DLD1 (cell line): ENCODE data around the gene PRPF40B.
"Not testable (repeated sequence)": the region's sequence is repeated elsewhere in the genome, so short reads cannot be mapped to it uniquely, and the experiment has no call there.

Source experiments
- in situ Hi-C: cut with HindIII; loops from 2 replicates; pipeline ENCODE4 v1.10.0; 2017; ENCODE audit warnings: low sequenced_read_pairs

Gene PRPF40B

DNA sequence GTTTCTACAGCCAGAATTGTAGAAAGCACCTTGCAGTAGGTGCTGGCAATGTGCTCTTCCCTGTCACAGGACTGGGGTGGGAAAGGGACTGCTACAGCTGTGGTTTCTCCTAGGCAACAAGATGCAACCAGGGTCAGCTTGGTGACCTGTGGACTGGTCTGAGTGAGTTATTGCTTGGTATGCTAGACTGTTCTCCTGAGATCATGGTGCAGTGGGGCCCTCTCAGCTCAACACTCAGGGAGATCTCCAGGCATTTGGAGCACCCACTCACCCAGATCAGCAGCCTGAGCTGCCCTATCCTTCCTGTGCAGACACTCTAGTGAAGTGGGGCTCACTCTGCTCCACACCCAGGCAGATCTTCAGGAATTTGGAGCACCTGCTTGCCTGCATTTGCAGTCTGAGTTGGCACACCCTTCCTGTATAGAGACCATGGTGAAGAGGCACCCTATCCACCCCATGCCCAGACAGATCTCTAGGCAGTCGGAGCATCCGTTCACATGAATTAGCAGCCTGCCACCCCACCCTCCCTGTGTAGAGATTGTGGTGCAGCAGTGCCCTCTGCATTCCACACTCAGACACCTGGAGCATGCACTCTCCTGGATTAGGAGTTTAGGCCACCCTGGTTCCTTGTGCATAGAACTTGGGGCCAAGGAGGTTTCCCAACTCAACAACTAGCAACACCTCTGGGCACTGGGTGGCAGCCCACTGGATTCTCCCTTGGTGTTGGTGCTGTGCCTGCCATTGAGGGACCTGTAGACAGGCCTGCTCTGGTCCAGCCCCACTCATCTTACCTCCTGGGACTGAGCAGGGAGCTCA is 14.1 kb upstream of the PRPF40B start:
- in situ Hi-C loops: no loop called here

DNA sequence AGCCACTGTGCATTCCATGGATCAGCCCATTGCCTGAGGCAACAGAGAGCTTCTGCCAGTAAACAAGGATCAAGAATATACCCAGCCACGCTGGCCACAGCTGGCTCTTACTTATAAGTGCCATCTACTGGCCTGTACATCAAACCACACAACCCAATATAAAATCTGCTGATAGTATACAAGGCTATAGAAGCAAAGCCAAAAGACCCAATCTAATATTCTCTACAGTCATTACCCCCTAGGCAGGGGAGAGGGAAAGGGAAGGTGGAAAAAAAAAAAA is 13.5 kb upstream of the PRPF40B start:
- in situ Hi-C loops: no loop called here

DNA sequence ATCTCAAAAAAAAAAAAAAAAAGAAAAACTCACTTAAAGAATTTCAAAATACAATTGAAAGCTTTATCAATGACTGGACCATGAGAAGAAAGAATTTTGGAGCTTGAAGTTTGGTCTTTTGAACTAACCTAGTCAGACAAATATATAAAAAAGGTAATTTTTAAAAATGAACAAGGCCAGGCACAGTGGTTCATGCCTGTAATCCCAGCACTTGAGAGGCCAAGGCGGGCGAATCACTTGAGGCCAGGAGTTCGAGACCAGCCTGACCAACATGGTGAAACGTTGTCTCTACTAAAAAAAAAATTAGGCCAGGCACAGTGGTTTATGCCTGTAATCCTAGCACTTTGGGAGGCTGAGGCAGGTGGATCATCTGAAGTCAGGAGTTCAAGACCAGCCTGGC is 12.6 kb upstream of the PRPF40B start:
- in situ Hi-C loops: not testable (repeated sequence)

DNA sequence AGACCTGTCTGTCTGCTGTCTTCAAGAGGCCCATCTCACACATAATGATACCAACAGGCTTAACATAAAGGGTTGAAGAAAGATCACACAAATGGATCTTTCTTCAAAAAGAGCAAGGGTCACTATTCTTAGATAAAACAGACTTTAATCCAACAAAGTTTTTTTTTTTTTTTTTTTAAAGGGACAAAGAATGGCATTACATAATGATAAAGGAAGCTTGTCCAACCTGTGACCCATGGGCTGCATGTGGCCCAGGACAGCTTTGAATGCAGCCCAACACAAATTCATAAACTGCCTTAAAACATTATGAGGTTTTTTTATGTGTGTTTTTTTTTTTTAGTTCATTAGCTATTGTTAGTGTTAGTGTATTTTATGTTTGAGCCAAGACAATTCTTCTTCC is 11.2 kb upstream of the PRPF40B start:
- in situ Hi-C loops: no loop called here

DNA sequence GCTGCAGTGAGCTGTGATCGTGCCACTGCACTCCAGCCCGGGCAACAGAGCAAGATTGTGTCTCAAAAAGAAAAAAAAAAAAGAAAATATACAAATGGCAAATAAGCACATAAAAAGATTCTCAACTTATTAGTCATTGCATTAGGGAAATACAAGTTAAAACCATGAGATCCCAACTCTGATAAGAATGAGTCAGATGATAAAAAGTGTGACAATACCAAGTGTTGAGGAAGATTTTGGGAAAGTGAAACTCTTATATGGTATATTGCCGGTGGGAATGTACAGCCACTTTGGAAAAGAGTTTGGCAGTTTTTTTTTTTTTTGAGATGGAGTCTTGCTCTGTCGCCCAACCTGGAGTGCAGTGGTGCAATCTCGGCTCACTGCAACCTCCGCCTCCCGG is 7.6 kb upstream of the PRPF40B start:
- in situ Hi-C loops: no loop called here

DNA sequence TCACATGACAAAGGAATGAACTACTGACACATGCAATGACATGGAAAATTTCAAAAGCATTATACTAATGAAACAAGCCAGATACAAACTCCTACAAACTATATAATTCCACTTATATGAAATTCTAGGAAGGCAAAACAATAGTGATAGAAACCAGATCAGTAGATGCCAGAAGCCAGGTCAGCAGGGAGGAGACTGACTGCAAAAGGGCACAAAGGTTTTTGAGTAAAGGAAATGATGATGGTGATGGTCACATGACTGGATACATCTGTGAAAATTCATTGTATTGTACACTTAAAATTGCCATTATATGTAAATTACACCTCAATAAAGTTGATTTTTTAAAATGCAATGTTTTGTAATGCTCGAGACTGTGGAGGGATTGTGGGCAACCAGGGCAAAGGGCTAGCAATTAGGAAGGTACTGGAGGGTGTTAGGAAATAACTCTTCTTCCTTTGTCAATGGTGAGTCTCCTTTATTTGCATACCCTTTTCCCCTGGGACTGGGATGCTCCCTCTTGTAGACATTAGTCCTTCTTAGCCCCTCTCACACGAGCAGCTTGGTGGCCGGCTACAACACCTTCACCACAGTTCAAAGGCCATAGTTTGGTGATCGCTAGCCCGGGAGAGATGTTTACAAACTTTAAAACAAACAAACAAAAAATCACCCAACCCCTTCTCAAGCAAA is 6.7 kb upstream of the PRPF40B start:
- in situ Hi-C loops: no loop called here

DNA sequence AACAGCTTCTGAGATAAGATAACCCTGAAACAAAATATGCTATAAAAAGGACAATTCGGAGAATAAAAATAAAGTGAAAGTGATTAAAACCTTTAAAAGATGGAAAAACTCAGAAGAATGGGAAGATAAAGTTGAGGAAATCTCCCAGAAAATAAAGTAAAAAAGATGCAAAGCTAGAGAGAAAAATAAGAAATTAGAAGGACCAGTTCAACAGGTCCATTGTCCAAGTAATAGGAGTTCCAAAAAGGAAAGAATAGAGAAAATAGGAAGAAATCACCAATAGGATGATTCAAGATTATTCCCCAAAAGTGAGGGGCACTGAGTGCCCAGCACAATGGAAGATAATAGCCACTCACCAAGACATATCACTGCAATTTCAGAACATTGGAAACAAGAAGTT is 4.8 kb upstream of the PRPF40B start:
- in situ Hi-C loops: no loop called here

DNA sequence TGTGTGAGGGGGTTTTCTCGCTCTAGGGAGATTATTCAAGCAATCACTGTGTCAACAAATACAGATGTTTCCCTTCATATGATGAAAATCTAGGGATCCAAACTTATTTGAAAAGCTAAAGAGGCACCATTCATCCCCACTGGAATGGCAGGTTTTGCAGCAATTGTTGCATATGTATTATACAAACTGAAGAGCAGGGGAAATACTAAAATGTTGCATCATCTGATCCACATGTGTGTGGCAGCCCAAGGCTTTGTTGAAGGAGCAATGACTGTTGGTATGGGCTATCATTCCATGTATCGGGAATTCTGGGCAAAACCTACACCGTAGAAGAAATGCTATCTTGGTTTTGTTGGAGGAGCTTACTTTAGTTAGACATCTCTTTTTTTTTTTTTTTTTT is 4.1 kb upstream of the PRPF40B start:
- in situ Hi-C loops: no loop called here

DNA sequence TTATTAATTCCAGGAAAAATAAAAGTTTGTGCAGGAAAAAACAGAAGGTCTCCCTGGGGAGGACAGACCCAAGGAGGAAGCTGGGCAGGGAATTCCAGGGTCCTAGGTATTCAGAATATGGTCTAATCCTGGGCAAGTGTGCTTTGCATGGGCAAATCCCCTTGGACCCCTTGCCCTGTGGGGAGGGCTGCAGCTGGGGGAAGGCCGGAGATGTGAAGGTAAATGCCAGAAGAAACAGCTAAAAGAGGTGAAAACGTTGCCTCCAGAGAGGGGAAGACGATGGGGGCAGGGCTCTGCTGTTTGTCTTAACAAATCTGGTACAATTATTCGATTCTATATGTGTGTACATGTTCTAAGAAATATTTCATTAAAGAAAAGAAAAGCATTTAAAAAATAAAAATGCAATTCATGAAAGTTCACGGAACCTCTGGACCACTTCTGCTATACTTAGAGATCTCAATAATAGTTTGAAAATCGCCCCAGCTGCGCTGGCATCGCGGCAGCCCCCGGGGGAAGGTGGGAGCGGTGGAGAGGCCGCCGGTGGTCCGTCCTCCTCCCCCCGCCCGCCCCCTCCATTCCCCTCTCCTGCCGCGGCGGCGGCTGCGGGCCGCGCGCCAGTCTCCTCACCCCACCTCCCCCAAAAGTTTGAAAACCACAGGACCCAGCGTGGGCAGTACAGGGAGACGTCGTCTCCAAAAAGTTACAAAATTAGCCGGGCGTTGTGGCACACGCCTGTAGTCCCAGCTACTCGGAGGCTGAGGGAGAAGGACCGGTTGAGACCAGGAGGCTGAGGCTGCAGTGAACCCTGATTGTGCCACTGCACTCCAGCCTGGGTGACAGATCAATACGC is 1.5 kb upstream of the PRPF40B start:
- in situ Hi-C loops: no loop called here

DNA sequence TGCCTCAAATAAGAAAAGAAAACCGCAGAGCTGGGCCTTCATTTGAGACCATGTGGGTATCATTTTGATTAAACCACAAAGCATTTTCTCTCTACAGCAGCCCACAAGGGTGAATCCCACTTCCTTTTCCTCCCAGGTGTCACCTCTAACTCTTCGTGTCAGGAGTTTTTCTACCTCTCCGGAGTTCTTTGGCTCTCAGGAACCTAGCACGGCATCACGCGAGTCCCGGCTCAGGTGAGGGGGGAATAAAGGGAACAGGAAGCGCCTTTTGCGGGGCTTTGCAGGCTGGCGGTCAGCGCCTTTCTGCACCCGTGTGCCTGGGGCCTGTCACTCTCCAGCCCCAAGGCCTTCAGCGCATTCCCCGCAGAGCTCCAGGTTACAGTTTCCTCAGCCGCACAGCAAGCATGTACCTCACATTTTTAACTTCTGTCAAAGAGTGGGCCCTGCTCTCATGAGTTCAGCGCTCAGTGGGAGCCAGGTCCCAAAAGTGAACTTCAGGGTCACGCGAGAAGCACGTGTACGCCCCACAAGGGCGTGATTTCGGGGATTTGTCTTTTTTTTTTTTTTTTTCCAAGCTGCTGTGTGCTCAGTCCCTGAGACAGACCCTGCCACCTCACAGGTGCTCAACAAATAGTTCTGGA is 740 bp upstream of the PRPF40B start:
- in situ Hi-C loops: no loop called here

DNA sequence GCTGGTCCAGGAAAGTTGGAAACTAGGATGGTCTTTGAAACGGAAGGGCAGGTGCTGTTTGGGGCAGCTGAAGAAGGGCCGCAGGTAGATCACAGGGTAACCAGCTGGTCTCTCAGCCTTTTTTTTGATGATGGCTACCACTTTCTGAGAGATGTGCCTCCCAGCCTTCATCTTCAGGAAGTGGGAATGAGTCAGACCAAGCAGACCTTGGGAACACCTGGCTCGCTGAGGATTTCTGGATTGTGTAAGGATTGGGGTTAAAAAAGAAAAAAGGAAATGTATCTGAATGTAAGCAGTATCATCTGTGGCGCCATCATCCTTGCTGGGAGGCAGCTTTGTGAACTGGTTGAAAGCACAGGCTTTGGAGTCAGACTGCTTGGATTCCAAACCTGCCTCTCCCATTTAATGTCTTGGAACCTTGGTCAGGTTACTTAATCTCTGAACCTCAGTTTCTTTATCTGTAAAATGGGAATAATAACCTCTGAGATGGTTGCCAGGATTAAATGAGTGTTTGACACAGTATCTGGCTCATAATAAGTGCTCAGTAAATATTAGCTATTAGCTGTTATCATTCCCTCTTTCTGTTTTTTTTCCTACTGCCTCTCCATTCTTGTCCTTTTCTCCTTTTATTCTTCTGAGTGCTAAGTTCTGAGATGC is 1.7 kb downstream of the PRPF40B start:
- in situ Hi-C loops: no loop called here

DNA sequence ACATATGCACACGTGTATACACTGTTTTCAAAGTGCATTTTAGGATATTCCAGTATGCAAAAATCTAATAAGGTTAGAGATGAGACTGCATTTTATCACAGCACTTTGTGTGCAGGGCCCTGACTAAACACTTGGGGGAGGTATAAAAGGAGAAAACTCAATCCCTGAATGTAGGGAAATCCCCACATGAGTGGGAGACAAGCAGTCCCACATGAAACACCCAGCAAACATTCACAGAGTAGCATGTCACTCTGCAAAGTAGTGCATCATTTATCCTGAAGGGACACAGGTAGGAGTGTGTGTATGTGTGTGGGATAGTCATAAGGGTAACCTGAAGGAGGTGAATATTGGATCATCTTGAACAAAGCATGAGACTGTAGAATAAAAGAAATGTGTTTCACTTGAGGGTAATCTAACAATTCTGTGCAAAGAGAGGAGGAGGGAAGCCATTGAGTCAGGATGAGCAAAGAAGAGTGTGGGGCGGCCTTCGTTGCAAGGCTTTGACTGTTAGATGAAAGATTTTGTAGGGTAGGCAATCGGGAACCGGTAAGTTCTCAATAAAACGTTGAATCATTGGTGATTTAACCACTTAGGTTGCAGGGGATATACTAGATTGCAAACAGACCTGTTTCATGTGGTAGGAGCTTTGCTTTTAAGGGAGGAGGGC is 2.9 kb downstream of the PRPF40B start:
- in situ Hi-C loops: no loop called here

DNA sequence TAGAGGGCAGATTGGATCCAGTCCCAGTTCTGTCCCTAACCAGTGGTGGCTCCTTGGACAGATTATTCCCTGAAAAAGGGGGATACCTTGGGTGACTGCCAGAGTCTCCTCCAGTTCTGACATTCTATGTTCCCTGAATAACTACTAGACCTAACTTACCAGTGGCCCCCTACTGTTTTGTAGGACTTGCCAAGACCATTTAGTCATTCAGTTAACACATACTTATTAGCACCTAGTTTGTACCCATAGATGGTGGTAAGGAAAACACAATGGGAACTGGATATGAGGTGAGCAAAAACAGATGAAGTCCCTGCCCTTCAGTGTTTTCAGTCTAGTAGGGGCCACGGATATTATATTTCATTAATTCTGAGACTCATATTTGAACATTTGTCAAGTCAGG is 3.5 kb downstream of the PRPF40B start:
- in situ Hi-C loops: no loop called here

DNA sequence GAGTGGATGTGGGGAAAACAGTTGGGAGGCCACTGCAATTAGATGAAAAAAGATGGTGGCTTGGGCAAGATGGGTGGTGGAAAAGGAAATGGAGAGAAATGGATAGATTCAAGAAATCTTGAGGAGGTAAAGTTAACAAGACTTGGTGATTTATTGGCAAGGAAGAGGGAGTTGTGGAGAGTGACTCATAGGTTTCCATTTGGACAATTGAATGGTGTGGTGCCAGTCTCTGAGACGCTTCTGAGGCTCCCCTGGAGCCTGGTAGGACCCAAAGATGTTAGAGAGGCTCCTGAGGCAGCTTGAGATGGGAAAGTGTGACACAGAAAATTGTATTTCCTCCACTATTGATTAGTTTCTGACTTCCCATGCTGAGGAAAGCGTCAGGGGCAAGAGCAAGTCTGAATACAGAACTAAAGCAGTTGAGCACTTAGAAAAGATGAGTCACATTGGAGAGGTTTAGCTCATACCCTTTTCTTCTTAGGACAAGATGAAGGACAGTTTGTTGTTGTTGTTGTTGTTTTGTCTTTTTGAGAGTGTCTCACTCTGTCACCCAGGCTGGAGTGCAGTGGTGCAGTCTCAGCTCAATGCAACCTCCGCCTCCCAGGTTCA is 4.5 kb downstream of the PRPF40B start:
- in situ Hi-C loops: no loop called here

DNA sequence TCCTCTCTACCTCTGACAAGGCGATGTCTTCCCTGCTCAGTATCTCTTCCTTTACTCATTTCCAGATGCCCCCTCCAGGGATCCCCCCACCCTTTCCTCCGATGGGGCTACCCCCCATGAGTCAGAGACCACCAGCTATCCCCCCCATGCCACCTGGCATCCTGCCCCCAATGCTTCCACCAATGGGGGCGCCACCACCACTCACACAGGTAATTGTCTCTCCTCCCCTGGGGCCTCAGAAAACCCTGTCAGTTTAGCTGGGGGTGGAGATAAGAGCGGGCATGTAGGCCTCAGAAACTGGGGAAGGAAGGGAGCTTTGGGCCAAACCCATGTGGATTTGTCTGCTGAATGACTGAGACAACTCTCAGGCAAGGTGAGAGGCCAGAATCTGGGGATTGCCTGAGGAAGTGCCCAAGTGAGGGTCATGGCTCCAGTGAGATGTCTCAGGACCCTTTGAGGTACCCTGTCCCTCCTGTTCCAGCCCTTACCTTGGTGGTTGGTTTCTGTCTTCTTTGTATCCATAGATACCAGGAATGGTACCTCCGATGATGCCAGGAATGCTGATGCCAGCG is 8.1 kb downstream of the PRPF40B start:
- in situ Hi-C loops: no loop called here

DNA sequence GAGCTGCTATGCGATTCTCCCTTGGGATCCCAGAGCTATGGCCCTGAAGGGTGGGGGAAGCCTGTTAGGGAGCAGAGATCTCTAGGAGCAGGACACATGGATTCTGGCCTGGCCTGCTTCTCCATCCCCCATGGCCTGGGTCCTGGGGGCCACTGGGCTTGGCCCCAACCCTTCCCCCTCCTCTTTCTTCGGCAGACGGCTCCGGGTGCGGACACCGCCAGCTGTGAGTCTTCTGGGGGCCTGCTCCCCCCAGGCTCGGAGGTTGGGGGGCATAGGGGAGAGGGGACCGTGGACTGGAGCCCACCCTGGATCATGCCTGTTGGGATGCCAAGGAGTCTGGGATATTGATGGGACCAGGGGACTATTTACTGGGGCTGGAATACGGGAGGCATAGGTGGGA is 9.0 kb downstream of the PRPF40B start:
- in situ Hi-C loops: no loop called here

DNA sequence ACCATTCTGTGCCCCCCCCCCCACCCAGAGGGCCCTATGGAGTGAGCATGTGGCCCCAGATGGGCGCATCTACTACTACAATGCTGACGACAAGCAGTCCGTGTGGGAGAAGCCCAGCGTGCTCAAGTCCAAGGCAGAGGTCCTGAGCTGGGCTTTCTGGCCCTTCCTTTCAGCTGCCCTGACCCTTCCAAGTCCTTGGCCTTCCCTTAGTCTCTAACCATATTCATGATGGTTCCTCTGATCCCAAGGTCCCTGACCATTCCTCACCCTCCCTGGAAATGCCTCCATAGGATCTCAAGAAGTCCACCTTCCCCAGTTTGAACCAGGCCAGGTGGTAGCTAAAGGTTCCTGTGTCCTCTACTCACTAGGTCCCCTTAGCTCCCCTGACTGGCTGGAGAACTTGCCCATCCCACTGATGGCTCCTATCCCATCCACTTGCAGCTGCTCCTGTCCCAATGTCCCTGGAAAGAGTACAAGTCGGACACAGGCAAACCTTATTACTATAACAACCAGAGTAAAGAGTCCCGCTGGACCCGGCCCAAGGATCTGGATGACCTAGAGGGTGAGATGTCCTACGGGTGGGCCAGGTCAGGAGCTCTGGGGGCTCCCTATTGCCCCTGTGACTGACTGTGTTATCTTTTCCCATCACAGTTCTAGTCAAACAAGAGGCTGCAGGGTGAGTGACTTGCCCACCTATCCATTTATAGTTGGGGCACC is 9.8 kb downstream of the PRPF40B start:
- in situ Hi-C loops: no loop called here

DNA sequence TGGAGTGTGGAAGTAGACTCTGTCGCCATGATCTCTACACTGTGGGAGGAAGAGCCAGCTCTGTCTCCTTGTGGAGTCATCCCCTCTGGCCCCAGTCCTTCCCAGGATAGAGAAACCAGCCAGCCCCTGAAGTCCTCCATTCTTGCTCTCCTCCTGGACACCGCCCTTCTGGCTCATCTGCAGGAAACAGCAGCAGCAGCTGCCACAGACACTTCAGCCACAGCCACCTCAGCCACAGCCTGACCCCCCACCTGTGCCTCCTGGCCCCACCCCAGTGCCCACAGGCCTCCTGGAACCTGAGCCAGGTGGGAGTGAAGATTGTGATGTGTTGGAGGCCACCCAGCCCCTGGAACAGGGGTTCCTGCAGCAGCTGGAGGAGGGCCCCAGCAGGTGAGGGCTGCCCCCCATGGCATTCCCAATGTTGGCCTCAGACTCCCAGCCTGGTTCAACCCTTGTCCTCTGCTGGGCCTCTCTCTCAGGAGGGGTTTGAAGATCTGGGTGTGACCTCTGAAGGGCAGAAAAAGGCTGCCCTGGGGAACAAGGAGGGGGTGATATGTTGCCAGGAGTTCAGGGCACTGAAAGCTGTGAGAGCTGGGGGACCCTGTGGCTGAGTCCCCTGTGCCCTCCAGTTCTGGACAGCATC is 10.5 kb downstream of the PRPF40B start:
- in situ Hi-C loops: no loop called here
